HG03469 (cell line): ENCODE data around the gene MEGF6.

Experiments
- ATAC-seq: cut with Tn5 transposase; IDR thresholded peaks from one replicate; pipeline ENCODE4 v1.9.1; 2021; ENCODE audit warnings: mild to moderate bottlenecking, moderate library complexity, moderate number of reproducible peaks; ENCODE audit not compliant: unreplicated experiment

MEGF6 gene

DNA sequence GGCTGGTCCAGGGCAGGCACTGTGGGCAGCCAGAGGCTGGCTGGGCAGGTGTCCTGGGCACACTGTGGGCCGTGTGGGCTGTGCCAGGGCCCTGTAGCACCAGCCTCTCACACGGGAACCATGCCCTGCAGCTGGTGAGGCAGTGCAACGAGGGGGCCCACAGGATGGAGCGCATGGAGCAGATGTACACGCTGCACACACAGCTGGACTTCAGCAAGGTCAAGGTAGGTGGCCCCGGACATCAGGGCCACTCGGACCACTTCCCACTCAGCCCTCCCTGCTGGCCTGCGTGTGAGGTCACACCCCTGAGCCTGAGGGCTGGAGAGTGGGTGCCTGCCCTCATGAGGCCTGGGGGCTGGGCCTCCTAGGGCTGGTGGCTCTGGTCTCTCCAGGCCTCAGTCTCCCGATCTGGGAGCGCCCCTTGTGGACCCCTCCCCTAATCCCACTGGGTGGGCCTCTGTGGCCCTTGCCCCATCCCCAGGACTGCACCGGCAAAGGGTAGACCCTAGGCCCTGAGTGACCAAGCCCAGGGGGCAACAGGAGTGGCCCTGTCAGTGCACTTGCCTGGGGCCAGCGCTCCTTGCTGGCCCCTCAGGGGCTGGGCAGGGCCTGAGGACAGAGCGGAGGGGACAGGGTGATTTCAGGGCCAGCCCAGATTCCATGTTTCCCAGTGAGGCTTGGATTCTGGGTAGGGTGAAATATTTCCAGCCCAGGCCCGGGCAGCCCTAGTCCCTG lies 135.3 kb downstream of the MEGF6 start:
- no peak for ATAC-seq

DNA sequence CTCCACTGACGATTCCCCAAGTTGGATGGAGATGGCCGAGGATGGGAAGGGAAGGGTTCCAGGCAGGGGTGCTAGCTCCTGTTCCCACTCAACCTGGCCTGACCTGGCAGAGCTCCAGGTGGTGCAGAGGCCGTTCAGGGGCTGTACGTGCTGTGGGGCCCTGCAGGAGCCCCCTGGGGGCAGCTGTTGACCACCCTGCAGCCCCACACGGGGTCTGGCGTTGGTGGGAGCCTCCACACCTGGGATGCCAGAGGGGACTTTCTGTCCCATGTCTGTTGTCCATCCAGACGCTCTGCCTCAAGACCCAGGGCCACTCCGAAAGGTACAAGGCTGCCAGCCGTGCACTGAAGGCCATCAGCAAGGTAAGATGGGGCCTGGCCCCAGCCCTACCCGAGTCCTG lies 136.9 kb downstream of the MEGF6 start:
- ATAC-seq = no peak

DNA sequence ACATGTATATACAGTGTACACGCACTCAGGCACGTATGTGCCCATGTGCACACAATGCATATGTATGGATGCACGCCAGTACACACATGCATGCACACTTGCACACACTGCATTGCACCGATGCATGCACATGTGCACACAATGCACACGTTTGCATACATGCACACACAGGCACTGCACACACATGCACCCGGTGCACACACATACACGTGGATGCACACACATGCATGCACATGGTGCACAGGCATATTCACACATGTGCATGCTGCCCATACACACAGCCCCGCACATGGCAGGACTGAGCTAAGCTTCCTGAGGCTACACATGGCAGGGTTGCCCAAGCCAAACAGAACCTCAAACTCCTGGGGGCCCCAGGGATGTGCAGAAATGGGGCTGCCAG lies 137.3 kb downstream of the MEGF6 start:
- no peak for ATAC-seq

DNA sequence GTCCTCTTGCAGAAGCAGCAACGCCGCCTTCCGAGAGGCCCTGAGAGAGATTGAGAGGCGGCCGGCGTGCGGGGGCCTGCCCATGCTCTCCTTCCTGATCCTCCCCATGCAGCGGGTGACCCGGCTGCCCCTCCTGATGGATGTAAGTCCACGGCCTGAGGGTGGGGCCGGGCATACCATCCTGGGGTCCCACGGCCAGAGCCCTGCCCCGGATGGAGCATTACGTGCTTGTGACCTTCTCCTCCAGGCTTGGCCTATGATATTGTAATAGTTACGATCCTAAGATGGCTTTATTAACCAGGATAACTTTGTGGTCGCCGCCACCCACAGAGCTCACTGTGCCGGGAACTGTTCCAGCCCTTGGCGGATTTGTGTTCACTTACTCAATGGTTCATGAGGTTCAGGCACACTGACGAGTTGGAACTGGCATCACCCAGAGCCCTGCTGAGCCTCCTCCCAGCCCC lies 137.9 kb downstream of the MEGF6 start:
- no peak for ATAC-seq

DNA sequence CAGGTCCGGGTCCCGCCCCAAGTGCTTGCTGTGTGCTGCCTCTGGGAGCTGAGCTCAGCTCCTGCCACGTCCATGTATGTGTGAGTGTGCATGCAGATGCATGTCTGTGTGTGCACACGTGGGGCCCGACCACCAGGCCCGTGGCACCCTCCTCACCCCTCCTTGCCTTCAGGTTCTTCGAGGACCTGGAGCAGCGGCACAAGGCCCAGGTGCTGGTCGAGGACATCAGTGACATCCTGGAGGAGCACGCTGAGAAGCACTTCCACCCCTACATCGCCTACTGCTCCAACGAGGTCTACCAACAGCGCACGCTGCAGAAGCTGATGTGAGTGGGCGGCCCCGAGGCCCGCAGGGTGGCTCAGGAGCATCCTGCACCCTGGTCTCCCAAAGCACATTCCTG lies 138.4 kb downstream of the MEGF6 start:
- no peak for ATAC-seq

DNA sequence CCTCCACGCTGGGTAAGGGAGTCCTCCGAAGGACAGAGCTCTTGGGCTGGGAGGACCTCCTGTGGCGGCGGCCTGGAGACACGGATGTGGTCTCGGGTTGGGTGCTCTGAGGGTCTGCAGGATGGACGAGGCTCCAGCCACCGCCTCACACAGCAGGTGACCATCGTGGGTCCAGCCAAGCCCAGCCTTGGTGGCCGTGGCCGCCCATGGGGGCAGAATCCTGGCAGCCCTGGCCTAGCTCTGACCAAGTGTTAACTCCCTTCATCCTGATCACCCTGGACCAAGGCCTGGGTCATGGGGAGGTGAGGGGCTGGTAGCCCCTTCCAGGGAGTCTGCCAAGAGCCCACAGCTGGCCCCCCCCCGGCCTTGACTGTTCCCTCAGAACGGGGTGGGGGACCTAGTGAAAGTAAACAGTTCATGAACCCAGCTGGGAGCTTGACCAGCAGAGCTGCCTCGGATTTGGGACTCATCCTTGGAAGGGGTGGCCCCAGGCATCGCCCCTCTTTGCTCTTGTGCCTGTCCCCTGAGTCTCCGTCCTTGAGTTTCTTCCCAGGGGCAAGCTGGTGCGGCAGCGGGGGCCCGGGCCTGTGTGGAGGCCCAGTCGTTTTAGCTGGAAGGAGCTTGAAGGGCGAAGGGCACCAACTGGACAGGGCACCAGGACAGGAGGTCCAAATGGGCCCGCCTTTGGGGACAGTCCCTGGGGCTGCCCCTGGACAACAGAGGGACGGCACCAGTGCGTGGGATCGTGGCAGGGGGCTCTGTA lies 139.0 kb downstream of the MEGF6 start:
- ATAC-seq = no peak

DNA sequence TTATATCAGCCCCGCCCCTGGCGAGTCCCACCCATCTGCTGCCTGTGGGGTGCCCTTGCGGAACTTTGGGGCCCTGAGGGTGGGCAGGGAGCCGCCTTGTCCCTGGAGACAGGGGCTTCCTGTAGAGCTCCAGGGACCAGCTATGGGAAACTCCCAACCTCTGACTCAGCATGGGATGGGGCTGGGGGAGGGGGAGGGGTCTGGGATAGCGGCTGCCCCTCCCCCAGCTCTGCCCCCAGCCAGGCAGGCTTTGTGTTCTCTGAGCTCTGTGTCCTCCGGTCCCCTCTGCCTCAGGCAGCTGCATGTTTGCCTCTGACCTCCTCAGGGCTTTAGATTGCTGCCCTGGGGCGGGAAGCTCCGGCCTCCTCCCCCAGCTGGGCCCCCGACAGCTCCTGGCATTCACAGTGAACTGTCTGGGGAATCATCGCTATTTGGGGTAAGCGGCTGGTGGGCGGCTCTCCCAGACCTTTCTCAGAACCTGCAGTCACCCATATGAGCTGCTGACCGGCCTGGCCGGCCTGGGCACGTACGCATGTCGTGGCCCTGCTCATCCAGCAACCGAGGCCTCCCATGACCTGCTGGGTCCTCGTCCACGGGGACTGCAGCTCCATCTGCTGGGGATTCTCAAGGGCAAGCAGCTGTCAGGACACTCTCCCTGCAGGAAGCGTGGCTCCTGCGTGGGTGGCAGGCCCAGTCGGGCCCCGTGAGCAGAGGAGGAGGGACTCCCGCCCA lies 139.8 kb downstream of the MEGF6 start:
- no peak for ATAC-seq

DNA sequence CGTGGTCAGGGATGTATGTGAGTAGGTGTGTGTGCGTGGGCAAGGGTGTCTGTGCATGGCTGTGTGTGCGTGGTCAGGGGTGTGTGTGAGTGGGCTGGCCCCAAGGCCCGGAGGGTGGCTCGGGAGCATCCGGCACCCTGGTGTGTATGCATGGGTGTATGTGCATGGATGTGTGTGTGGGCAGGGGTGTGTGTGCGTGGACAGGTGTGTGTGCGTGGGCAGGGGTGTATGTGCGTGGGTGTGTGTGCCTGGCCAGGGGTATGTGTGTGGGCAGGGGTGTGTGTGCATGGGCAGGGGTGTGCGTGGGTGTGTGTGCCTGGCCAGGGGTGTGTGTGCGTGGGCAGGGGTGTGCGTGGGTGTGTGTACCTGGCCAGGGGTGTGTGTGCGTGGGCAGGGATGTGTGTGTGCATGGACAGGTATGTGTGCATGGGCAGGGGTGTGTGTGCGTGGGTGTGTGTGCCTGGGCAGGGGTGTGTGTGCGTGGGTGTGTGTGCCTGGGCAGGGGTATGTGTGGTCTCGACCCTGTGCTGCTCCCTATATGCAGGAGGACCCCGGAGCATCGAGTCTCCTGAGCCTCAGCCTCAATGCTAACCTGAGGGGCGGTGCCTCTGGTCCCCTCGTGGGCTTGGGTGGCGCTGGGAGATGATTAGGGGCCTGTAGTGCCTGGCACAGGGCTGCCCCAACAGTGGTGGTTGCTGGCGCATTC lies 140.5 kb downstream of the MEGF6 start:
- ATAC-seq = no peak

DNA sequence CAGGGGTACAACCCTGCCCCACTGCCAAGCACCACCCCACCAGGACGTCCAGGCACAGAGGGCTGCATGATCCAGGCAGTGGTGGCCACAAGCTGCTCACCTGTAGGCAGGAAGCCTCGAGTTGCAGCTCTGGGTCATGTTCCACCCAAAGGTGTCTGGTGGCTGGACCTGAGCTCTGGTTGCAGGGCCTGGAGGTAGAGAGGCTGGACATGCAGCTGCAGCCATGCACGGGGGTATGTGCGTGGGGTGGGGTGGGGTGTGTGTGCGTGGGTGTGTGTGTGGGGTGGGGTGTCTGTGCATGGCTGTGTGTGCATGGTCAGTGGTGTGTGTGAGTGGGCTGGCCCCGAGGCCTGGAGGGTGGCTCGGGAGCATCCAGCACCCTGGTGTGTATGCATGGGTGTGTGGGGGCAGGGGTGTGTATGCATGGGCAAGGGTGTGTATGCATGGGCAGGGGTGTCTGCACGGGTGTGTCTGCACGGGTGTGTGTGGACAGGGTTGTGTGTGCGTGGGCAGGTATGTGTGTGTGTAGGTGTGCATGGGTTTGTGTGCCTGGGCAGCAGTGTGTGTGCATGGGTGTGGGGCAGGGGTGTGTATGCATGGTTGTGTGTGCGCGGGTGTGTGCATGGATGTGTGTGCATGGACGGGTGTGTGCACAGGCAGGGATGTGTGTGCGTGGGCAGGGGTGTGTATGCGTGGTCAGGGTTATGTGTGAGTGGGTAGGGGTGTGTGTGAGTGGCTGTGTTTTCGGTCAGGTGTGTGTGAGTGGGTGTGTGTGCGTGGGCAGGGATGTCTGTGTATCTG lies 141.3 kb downstream of the MEGF6 start:
- ATAC-seq = no peak

DNA sequence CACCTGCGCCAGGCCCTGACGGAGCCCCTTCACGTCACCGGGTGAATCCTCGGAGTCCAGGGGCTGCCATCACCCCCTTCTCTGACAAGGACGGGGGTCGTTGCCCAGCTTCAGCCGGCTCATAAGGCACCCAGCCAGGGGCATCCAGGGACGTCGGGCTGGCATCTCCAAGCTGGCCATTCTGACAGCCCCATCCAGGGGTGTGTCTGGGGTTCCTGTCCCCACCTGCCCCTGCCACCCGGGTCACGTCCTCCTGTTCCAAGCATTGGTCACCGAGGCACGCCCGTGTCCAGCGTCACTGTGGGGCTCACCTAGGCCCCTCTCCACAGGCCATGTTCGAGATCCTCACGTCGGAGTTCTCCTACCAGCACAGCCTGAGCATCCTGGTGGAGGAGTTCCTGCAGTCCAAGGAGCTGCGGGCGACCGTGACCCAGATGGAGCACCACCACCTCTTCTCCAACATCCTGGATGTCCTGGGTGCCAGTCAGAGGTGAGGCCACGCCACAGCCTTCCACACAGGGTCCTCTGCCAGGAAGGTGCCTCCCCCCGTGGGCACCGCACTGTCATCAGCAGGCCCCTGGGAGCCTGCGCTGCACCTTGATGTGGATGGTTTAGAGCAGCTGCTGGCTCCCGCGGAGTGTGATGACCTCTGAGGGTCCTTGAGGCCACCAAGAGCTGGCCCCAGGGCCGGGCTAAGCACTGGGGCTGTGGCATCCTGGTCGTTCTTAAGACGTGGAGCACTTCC lies 142.0 kb downstream of the MEGF6 start:
- ATAC-seq = no peak

DNA sequence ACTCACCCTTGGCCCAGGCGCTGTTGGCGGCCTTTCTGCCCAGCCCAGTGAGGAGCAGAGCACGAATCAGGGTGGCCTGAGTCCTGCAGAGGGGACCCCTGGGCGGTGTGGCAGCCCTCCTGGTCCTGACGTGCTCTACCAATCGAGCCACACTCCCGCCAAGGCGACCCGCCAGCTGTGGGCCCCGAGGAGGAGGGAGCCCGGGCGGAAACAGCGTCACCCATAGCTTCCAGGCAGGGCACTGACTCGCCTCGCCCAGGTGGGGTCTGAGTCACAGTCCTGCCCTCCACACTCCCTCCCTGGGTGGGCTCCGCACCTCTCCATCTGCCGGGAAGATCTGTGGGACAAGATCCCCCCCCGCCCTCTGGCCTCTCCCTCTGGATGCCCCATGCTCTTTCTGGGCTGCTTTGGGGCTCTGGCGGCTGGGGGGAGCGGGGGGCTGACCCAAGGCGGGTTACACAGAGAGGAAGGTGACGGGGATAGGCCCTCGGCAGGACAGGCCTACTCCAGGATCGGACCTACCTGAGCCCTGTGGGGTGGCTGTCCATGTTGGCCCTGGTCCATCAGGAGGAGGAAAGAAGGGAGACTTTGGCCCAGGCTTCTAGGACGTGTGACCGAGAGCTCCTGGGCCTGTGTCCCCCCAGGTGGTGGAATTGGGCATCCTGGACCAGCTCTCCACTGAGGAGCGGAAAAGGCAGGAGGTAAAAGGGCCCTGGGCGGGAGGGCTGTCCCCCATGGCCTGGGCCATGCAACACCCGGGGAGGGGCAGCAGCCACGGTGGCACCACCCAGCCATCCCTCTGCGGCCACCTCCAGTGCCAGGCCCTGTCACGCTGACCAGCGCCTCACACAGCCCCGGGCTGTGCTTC lies 142.8 kb downstream of the MEGF6 start:
- no peak for ATAC-seq

DNA sequence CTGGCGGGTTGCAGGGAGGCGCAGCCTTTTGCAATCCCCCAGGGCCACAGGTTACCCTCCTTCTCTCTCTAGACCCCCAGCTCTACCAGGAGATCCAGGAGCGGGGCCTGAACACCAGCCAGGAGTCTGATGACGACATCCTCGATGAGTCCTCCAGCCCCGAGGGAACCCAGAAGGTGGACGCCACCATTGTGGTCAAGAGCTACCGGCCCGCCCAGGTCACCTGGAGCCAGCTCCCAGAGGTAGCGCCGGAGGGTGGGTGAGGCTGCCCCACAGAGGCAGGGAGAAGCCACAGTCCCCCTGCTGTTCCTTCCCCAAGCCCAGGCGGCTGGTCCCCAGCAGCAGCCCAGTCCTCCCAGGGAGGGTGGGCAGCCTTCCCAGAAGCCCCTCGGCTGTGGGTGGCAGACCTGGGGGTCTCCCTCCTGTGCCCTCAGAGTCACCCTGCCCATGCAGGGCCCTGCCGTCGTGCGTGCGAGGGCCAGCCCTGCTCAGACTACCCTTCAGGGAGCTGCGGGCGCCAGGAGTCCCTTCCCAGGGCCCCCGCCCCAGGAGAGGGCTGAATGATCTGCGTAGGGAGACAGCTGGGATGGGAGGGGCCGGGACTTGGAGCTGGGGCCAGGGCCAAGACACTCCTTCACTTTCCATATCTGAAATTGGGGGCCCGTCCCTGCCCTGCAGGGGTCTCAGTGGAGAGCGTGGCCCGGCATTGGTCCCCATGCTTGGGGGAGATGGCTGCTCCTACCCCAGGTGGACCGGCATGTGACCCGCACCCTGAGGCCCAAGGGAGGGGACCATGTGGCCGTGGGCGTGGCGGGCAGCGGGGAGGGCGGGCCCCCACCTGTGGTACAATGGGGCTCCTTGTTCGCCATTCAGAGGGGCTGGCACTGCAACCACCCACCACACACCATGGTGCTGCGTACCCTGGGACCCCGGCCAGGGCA lies 143.9 kb downstream of the MEGF6 start:
- no peak for ATAC-seq

DNA sequence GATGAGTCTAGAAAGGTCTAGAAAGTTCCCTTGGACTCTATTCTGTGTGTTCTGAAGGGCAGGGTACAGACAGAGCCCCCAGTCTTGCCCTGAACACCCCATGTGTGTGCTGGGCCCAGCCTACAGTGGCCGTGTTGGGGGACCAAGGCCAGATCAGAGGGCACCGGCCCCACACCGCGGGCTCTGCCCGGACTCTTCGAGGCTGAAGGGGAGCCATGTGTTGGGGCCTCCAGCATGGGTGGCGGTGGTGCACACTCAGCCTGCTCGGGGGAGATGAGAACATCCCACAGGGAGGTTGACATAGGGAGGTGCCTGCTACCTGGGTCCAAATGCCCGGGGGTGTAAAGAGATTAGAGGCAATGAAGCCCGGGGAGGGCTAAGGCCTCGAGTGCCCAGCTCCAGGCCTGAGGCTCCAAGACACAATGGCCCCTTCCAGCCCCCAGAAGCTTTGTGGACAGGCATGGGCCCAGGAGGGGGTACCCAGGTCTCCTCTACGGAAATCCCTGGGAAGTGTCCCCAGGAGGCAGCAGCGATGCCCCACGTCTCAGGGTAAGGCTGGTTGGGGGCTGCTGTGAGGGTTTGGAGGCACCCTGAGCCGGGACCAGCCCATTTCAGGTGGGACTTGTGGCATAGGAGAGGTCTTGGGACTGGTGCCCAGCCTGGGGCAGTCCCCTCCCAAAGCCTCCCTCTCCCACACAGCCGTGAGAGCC lies 144.8 kb downstream of the MEGF6 start:
- ATAC-seq = no peak

DNA sequence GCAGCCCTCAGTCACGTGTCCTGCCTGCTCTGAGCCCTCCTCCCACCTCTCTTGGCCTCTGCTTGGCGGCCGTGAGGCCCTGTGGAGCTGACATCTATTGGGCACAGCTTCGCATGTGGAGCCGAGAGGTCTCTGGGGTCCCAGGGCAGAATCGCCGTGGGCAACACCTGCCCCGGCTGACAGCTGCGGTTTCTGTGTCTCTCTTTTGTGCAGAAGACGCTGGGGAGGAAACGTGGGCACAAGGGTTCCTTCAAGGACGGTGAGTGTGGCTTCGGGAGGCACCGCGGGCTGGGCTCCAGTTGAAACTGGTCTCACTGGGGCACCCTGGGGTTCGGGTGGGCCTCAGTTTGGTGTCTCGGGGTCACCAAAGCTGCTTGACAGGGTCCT lies 145.4 kb downstream of the MEGF6 start:
- no peak for ATAC-seq

DNA sequence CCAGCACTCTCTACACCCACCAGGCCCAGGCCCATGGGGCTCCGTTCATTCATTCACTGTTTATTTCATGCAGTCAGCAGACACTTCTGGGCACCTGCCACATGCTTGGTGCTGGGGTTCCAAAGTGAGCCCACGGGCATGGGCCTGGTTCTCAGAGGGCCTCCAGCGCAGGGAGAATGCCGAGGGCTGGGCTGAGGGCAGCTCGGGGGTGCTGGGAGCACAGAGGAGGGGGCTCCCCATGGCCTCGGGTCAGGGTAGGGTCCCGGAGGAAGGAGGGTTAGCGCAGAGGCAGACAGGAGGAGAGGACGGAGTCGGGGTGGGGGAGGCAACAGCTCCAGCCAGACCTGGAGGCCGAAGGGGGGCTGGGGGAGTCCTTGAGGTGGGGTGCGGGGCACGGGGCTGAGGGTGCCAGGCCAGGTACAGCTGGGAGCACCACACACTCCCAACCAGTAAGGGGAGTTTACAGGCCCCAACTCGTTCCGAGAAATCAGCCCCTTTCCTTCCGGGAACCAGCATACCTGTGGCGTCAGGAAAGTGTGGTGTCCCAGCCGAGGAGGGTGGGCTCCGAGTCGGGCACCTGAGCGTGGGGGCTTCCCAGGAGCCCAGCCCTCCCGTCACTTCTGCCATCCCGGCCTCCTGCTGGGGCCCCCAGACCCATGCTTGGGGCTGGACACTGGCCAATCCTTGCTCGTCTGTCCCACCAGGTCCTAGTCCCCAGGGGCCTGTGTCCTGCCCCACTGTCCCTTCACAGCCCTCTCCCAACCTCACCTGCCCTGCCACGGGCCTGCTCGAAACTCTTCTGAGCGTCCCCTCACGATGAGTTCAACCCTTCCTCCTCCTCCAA lies 146.0 kb downstream of the MEGF6 start:
- no peak for ATAC-seq

DNA sequence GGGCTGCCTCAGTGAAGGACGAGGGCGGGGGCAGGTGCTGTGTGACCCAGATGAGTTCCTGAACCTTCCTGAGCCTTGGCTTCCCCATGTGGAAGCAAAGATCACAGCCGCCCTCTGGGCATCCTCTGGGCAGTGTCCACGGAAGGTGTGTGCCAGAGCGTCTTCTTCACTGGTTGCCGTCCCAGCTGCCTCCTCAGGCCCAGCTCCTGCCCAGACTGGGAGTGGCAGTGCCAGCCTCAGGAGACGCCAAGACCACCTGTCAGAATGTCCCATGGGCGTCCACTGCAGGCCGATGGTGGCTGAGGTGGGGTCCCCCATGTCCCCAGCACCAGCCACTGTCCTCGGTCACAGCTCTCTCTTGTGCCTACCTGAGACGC lies 146.7 kb downstream of the MEGF6 start:
- no peak for ATAC-seq
